ENCODE results near the gene SRPX. TPM values are rescaled to one million over a fixed set of nuclear protein-coding genes. Genes with fewer than 3 reads are reported as not detected.

Gene SRPX
- not detected for total RNA-seq

DNA sequence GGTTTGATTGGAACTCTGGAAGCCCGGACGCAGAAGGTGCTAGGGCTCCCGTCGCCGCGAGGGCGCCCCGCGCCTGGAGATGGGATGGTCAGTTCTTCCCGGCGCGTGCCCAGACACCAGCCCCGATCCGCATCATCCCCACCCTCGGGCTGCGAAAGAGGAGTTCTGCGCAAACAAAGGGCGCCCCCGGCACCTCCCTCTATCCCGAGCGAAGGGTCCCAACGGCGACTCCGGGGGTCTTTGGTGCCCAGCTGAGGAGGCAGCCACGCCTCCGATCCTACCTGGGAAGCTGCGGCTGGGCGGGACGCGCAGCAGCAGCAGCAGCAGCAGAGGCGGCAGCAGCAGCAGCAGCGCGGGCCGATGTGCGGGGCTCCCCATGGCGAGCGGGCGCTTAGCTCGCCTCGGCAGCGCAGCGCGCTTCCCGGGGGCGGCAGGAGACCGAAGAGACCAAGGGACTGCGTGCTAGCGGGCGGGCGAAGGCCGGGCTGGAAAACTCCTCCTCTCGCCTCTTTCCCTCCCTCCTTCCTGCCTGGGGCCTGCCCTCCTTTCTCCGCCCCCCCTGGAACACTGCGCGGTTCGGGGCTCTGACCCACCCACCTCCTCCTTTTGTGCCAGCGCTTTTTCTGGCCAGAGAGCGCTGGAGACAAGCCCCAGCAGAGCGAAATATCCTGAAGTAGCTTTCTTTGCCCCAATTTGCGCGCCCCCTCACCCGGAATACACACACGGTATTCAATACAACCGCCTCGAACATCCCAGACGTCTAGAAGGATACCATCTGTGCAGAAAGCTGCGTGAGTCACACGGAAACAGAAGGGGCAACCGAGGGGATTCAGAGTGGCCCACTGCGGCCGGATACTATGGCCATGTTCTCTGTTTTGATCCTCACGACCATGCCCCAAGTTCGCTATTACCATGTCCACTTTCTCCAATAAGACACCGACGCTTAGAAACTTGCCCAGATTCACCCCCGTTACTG, at the start of gene SRPX:
SRPX (minus strand) TSS at position 457 of the 976 bp plus-strand sequence; CDS start at position 378, 79 bp downstream.
- intact Hi-C loops (cut with DNase I, micrococcal nuclease), result loop anchor here in 1 of 2 experiments (1.0 kb wide), 1 partner anchor 107 kb away; the partner anchor contains the start of gene RPGR
- POLR2A ChIA-PET, result no interaction called here
- no peak within 1 kb of the TSS for H3K27ac Mint-ChIP-seq
- no peak for ATAC-seq
- peaks cover 31% of the 10 kb centered on the region for H3K27me3 Mint-ChIP-seq
- DNase-seq, result peak; percentile 5
- CTCF ChIA-PET, result no interaction called here
- H3K36me3 Mint-ChIP-seq (ENCODE audit: low read depth), result no peaks in the 10 kb centered on the region
- no peaks in the 10 kb centered on the region for H3K9me3 Mint-ChIP-seq (ENCODE audit: low read depth)
- H3K4me3 Mint-ChIP-seq, result no peak within 1 kb of the TSS
- peaks cover 2% of the 10 kb centered on the region for H3K4me1 Mint-ChIP-seq

GRCh38 chrX:38268011-38268410, 47.3 kb upstream of the SRPX start:
- no peak overlapping the region for H3K4me3 Mint-ChIP-seq

GRCh38 chrX:38262715-38263620, 42.3 kb upstream of the SRPX start:
- H3K36me3 Mint-ChIP-seq (ENCODE audit: low read depth), result no peaks in the 10 kb centered on the region
- intact Hi-C loops (cut with DNase I, micrococcal nuclease), result no loop called here
- no peak for DNase-seq

More at GRCh38 chrX:38268011-38268410, 47.3 kb upstream of the SRPX start:
- intact Hi-C loops (cut with DNase I, micrococcal nuclease), result no loop called here
- Mint-ChIP-seq H3K27me3 (no peaks in the 10 kb centered on the region), H3K4me1 (no peaks in the 10 kb centered on the region), H3K36me3 (ENCODE audit: low read depth) (peaks cover 8% of the 10 kb centered on the region), H3K9me3 (ENCODE audit: low read depth) (no peaks in the 10 kb centered on the region), H3K27ac (no peak overlapping the region)
- POLR2A ChIA-PET, result no interaction called here
- CTCF ChIA-PET, result no interaction called here
- DNase-seq (no peak), ATAC-seq (no peak)

GRCh38 chrX:38260231-38260630, 39.6 kb upstream of the SRPX start:
- Mint-ChIP-seq H3K27ac (no peak overlapping the region), H3K4me1 (no peaks in the 10 kb centered on the region), H3K36me3 (ENCODE audit: low read depth) (no peaks in the 10 kb centered on the region), H3K4me3 (no peak overlapping the region), H3K9me3 (ENCODE audit: low read depth) (no peaks in the 10 kb centered on the region), H3K27me3 (no peaks in the 10 kb centered on the region)
- intact Hi-C loops (cut with DNase I, micrococcal nuclease), result no loop called here
- ChIA-PET POLR2A (no interaction called here), CTCF (interaction anchor here (0.6 kb wide), 2 partner anchors 101 kb away, joined by 3 read pairs; no protein-coding TSS in a partner anchor)
- ATAC-seq (no peak), DNase-seq (no peak)

More at GRCh38 chrX:38262715-38263620, 42.3 kb upstream of the SRPX start:
- POLR2A ChIA-PET, result no interaction called here
- Mint-ChIP-seq H3K4me1 (no peaks in the 10 kb centered on the region), H3K27ac (no peak overlapping the region), H3K9me3 (ENCODE audit: low read depth) (no peaks in the 10 kb centered on the region), H3K27me3 (no peaks in the 10 kb centered on the region), H3K4me3 (no peak overlapping the region)
- no peak for ATAC-seq
- CTCF ChIA-PET, result no interaction called here

GRCh38 chrX:38256019-38256418, 35.3 kb upstream of the SRPX start:
- Mint-ChIP-seq H3K4me3 (no peak overlapping the region), H3K4me1 (no peaks in the 10 kb centered on the region), H3K36me3 (ENCODE audit: low read depth) (no peaks in the 10 kb centered on the region), H3K9me3 (ENCODE audit: low read depth) (no peaks in the 10 kb centered on the region), H3K27ac (no peak overlapping the region), H3K27me3 (no peaks in the 10 kb centered on the region)
- POLR2A ChIA-PET, result no interaction called here
- intact Hi-C loops (cut with DNase I, micrococcal nuclease), result no loop called here
- DNase-seq (no peak), ATAC-seq (no peak)
- CTCF ChIA-PET, result interaction anchor here (0.6 kb wide), 1 partner anchor 321 kb away, joined by 3 read pairs; no protein-coding TSS in a partner anchor

GRCh38 chrX:38249965-38250364, 29.3 kb upstream of the SRPX start:
- Mint-ChIP-seq H3K27me3 (no peaks in the 10 kb centered on the region), H3K9me3 (ENCODE audit: low read depth) (no peaks in the 10 kb centered on the region), H3K4me1 (no peaks in the 10 kb centered on the region), H3K36me3 (ENCODE audit: low read depth) (no peaks in the 10 kb centered on the region), H3K4me3 (no peak overlapping the region), H3K27ac (no peak overlapping the region)
- CTCF ChIA-PET, result no interaction called here
- ATAC-seq (no peak), DNase-seq (no peak)
- POLR2A ChIA-PET, result no interaction called here
- intact Hi-C loops (cut with DNase I, micrococcal nuclease), result no loop called here

DNA sequence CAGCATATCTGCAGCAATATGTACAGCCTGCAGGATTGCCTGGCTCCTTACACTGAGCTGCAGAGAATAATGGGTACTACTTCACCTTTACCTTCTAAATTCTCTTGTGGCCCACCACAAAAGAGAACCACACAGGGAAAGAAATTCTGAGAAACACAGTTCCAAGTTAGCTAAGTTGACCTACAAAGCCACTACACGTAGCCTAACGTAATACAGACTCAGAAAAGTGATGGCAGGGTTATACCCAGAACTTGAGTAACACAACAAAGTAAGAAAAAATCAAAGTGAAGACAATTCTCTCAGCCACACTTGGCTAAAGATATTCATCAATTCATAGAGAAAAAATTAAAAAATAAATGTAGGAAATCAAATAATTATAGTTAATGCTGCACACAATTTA, 26.4 kb upstream of the SRPX start:
- POLR2A ChIA-PET, result no interaction called here
- no peaks in the 10 kb centered on the region for H3K9me3 Mint-ChIP-seq (ENCODE audit: low read depth)

DNA sequence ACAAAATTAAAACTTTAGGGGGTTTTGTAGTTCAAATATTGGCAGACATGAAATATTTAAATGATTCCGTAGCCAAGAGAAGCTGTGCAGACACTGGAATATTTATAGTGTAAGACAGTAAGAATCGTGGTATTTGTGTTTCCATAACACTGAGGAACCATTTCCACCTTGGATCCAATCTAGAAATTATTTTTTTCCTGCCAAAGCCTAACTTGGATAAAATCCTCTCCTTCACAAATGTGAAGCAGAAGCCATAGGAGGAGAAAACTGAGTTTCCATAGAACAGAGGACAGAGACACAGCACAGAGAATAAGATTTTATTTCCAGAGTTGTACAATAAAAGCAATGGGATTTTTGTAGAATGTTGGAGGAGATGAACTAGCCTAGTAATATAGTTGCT, 19.9 kb upstream of the SRPX start:
- intact Hi-C loops (cut with DNase I, micrococcal nuclease), result no loop called here
- Mint-ChIP-seq H3K9me3 (ENCODE audit: low read depth) (no peaks in the 10 kb centered on the region), H3K27ac (no peak overlapping the region), H3K4me1 (no peaks in the 10 kb centered on the region), H3K36me3 (ENCODE audit: low read depth) (no peaks in the 10 kb centered on the region), H3K4me3 (no peak overlapping the region), H3K27me3 (peaks cover 10% of the 10 kb centered on the region)
- DNase-seq, result no peak
- ChIA-PET POLR2A (no interaction called here), CTCF (no interaction called here)
- ATAC-seq, result no peak

More for the DNA sequence above, 26.4 kb upstream of the SRPX start:
- Mint-ChIP-seq H3K27ac (no peak overlapping the region), H3K4me3 (no peak overlapping the region), H3K36me3 (ENCODE audit: low read depth) (no peaks in the 10 kb centered on the region), H3K27me3 (no peaks in the 10 kb centered on the region), H3K4me1 (no peaks in the 10 kb centered on the region)
- CTCF ChIA-PET, result no interaction called here
- no peak for ATAC-seq
- intact Hi-C loops (cut with DNase I, micrococcal nuclease), result no loop called here
- DNase-seq, result no peak

DNA sequence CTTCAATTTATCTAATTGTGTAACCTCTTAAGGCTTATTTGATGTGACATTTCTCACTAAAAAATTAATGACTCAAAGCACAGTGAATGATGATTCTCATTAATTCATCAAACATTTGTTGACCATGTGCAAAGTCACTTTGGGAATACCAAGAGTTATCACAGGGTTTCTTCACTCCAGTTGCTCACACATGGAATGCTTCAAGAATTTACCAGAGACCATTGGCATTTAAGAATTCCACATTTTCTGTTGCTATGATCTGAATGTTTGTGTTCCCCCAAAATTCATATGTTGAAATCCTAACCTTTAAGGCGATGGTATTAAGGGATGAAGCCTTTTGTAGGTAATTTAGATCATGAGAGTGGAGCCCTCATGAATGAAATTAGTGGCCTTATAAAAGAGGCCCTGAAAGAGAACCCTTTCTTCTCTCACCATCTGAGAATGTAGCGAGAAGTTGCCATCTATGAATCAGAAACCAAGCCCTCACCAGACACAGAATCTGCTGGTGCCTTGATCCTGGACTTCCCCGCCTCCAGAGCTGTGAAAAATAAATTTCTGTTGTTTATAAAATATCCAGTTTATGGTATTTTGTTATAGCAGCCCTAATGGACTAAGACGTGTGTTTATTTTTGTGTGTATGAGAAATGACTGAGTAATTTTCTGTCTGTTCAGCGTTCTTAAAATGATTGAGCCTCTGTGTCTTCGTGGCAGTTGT, 16.4 kb upstream of the SRPX start:
- Mint-ChIP-seq H3K27ac (no peak overlapping the region), H3K36me3 (ENCODE audit: low read depth) (no peaks in the 10 kb centered on the region), H3K4me3 (no peak overlapping the region), H3K4me1 (no peaks in the 10 kb centered on the region), H3K27me3 (peaks cover 14% of the 10 kb centered on the region), H3K9me3 (ENCODE audit: low read depth) (no peaks in the 10 kb centered on the region)
- intact Hi-C loops (cut with DNase I, micrococcal nuclease), result no loop called here
- CTCF ChIA-PET, result interaction anchor here (0.5 to 0.7 kb wide), 2 partner anchors 159 to 391 kb away, joined by 3 read pairs; no protein-coding TSS in a partner anchor
- DNase-seq (no peak), ATAC-seq (no peak)
- POLR2A ChIA-PET, result no interaction called here

- Mint-ChIP-seq H3K4me3 (no peak overlapping the region), H3K4me1 (no peaks in the 10 kb centered on the region), H3K9me3 (ENCODE audit: low read depth) (no peaks in the 10 kb centered on the region), H3K27me3 (peaks cover 12% of the 10 kb centered on the region), H3K27ac (no peak overlapping the region), H3K36me3 (ENCODE audit: low read depth) (no peaks in the 10 kb centered on the region)
- CTCF ChIA-PET, result no interaction called here
- POLR2A ChIA-PET, result no interaction called here
- ATAC-seq (no peak), DNase-seq (no peak)
- intact Hi-C loops (cut with DNase I, micrococcal nuclease), result no loop called here
Measured at GRCh38 chrX:38233891-38234667, 13.4 kb upstream of the SRPX start.
